ENCODE data around the gene KLHL29.
A peak's percentile ranks its signal among the peaks of the same experiment; 100 is the strongest.

The KLHL29 gene

GRCh38 chr2:23645230-23645808 lies 260.3 kb downstream of the KLHL29 start:
- no peak for DNase-seq

- DNase-seq: no peak
These were observed 262.6 kb downstream of the KLHL29 start for GRCh38 chr2:23647563-23647962.

DNA sequence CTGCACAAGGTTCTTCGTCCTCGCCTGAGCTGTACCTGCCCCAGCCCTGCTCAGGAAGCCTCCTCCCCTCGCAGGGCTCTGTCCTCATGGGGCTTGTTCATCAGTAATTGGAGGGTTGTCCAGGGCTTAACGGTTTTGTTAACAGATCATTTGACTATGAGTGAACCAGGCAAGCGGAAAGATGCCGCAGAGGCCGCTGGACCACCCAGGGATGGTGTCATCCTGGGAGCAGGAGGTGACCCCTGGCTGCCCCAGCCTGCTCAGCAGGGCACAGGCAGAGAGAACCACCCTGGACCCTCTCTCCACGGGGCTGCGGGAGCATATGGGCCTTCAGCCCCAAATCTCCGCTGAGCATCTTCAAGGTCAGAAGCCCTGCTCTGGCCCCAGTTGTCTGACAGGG lies 264.3 kb downstream of the KLHL29 start:
- DNase-seq: no peak

- DNase-seq: no peak
These were observed 264.8 kb downstream of the KLHL29 start for GRCh38 chr2:23649819-23650218.

DNA sequence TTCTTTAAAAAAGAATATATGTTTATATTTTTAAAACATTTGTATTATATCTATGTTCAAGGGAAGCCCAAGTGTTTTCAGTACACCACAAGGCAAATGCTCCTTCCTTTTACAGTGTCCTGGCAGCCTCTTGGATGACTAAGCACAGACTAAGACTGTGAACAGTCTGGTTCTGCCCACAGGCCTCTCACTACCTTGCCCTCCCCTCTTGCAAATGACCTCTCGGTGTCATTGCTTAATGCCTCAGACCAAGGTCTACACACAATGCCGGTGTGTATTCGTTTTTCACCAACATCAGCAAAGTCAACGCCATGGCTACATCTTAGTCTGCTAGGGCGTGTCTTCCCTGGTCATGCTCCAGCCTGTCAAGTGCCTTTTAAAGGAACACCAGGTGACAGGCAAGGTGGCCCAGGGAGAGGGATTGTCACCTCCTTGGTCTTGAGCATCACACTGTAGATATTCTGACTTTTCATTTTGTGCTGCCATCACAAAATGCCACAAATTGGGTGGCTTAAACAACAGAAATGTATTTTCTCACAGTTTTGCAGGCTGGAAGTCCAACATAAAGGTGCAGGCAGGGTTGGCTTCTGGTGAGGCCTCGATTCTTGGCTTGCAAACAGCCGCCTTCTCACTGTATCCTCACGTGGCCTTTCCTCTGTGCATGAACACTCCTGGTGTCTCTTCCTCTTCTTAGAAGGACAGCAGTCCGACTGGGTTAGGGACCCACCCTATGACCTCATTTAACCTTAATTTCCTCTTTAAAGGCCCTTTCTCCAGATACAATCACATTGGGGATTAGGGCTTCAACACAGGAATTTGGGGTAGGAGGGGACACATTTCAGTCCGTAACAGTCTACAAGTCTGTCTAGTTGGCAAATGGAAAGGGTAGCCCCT lies 266.5 kb downstream of the KLHL29 start:
- no peak for DNase-seq

DNA sequence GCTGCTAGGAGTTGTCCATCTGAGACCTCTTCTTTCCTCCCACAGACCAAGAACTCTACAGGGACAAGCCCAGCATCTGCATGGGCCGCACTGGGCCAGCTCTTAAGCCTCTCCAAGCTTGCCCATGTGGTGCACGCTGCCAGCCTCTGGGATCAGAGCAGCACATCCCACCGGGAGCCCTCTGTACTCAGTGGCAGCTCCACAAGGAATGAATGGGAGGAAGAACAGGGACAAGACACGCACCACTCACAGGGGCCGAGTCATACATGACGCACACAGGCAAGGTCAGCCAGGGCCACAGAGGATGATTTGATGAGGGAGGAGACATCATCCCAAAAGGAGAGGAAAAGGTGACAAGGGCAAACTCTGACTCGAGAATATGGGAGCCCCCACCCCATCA lies 268.3 kb downstream of the KLHL29 start:
- no peak for DNase-seq

DNA sequence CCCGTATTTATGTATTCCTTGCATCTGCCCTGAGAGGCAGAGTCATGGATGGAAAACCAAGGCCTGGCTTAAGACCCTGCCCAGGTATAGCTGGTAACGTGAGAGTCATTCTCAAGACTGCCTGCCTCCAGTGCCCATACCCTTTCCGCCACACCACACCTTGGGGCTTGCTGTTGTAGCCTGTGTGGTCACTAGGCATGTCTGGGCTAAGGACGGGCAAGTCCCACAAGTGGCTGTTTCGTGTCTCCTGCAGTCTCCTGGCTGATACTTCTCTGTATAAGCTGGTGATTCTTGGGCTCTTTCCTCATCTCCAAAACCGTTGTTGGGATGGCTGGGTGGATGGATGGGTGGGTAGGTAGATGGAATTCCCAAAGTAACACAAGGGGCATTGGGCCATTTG lies 269.8 kb downstream of the KLHL29 start:
- DNase-seq: no peak

DNA sequence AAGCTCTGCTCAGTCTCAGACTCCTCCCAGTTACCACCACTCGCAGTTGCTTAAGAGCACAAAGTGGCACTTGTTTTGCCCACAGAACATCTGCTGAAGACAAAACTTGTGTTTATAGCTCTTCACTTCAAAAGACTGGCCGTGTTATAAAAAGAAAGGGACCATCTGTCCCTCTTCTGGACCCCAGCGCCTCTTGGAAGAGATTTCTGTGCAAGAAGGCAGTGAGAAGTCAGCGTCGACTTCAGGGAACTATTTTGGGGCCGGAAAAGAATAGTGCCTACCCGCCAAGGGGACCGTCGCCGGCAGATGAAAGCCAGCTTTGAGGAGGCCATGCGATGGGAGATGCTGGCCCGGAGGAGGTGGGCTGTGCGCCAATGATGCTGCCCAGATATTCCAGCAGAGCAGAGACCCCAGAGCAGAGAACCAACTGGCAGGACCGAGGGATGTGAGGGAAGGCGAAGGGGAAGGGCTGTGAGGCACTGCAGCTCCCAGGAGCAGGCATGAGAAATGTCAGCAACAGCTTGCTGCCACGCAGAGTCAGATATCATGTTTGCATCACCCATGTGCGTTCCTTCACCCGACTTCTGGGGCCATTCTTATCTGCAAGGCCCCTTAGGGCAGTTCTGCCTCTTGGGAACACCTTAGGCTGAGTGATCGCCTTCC lies 271.1 kb downstream of the KLHL29 start:
- DNase-seq: no peak

- peak; percentile 86 for DNase-seq
These were observed 271.6 kb downstream of the KLHL29 start for GRCh38 chr2:23656597-23656973.

- no peak for DNase-seq
These were observed 272.4 kb downstream of the KLHL29 start for GRCh38 chr2:23657371-23657770.

DNA sequence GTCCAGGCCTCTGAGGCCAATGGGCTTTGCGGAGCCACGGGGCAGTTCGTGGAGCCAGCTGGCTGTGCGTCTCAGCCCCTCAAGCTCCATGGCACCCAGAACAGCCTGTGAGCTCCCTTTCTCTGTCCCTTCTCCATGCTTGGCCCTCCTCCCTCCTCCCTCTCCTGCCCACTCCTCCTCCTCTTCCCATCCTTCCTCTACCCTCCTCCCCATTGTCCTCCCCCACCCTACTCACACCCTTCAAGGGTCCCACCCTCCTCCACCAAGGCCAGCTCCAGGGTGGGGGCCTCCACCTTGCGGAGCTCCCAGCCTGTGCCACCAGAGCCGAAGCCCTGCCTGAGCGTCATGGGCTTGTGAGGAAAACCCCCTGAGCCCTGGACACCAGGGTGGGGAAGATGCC lies 273.0 kb downstream of the KLHL29 start:
- DNase-seq: no peak

DNA sequence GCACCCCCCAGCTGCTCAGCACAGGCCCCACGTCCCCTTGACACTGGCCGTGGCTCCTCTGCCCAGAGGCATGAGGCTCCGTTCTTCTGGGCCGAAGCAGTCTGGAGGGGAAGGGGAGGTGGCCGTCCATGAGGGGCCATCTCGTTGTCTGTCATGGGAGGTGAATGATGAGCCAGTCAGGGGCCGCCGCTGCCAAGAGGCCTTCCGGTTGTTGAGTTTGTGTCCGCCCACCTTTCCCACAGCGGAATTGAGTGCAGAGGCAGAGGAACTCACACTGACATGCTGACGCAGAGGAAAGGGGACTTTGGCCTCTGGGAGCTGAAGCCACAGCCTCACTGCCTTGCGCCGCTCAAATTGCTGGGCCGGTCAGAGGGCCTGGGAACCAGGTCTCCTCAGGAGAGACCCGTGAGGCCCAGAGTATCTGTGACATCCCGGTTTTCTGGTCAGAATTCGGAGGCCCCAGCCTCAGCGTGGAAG lies 273.5 kb downstream of the KLHL29 start:
- no peak for DNase-seq

- DNase-seq: no peak
These were observed 274.3 kb downstream of the KLHL29 start for GRCh38 chr2:23659328-23659727.

- no peak for DNase-seq
These were observed 274.8 kb downstream of the KLHL29 start for GRCh38 chr2:23659773-23660172.

DNA sequence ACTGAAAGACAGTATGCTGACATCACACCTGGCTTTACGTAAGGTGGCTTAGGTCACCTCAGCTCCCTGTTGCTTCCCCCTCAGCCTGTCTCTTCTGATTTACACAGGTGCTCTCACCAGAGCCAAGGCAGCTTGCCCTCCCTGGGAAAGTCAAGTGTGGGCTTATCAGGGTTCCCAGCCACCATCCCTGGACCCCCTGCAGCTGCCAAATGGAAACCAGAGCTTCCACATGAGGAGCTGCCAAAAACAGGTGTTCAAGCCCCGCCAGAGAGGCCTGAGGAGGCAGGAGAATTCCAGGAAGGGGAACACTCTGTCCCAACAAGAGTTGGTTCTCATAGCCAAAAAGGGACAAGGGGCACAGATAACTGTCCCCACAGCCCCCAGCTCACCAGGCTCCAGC lies 275.3 kb downstream of the KLHL29 start:
- DNase-seq: no peak

DNA sequence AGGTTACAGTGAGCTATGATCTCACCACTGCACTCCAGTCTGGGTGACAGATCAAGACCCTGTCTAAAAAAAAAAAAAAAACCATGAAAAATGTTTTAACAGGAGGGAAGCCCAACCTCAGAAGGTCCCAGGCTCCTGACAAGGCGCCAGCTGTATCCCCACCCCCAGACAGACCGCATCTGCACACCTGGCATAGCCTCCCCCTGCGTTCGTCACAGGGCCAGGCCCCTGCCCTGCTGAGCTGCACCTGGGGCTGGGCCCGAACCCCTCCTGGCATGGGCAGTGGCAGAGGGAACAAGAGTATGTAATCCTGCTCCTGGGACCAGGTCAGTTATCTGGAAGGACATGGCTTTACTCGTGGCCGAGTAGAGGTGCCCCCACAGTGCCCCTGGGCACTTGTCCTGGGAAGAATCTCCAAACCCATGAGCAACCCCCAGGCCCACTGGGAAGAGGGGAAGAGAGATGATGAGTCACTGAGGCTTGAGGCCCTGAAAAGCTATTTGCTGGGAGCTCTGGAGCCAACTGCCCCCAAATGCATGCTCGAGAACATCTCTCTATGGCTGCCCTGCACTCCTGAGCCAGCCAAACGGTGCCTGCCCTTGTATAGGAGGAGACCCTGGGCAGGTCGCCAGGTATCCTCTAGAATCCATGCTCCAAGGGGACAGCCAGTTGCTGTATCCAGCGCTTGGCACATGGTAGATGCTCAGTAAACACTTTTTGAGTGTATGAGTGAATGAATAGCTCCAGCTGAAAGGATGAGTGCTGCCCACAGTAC lies 276.5 kb downstream of the KLHL29 start:
- DNase-seq: no peak

DNA sequence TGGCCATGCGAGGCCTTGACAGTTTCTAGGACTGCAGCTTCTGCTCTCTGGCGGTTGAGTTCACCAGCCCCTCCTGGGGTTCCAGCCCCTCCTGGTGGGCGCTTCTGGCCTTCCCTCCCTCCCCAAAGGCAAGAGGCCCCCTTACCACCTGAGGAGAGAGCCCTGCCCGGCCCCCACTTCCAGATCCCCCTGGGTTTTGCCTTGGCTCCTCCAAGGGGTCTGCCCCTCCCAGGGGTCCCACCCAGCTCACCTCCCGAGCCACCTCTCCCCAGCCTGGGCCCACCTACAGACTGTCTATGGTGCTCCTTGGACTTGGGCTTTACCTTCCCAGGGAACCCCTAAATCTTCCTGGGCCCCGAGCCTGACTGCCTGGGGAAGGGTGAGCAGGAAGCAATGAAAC lies 277.5 kb downstream of the KLHL29 start:
- no peak for DNase-seq

GRCh38 chr2:23662941-23663920 lies 278.3 kb downstream of the KLHL29 start:
- no peak for DNase-seq

GRCh38 chr2:23664066-23664788 lies 279.2 kb downstream of the KLHL29 start:
- DNase-seq: no peak

DNA sequence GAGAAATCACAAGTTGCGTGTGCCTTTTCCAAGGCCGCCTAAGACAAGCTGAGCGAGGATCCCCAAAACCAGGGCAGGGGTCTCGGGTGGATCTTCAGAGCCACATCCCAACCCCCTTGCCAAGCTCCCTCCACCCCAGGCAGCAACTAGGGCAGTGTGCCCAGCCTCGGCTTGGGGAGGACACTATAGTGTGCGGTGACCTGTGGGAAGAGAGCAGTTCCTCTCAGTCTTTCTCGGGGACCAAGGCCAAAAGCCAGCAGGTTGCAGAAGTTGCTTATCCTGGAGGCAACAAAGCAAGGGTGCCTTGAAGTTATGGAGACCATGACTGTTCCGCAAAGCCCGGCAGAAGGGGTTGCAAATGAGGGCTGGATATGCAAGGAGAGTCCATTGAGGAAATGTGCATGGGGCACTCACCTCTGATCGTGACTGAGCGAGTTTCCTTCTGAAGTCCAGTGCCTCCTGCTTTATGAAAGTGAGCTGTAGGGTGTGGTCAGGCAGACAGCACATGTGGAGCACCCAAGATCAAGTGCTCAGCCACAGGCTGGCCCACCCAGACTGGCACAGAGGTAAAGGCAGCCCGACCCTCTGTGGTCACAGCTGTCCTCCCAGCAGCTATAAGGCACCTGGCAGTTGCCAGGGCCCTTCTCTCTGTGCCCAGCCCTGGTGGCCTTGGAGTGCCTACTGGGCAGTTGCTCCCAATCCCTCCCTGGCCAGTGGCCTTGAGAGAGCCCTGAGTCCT lies 281.4 kb downstream of the KLHL29 start:
- no peak for DNase-seq

DNA sequence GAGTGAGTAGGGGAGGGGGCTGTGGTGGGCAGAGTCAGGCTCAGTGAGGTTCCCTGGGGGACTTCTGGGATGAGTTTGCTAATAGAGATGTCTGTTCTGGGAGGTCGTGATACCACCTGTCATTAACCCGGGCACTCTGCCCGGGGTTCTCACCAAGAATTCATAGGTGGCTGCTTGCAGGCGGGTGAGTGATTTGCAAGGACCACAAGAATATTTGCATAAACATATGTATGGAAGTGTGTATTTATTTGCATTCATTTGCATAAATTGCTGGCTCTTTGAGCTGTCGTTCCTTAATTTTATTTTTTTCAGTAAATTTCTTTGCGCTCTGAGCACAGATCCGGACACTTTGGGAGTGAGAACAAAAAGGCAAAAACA lies 282.0 kb downstream of the KLHL29 start:
- no peak for DNase-seq

Data from NCI-H82 (cell line).